GM23338 (cell line): ENCODE data around the gene CCDC178.

Source experiments
- CREB1 ChIP-seq: fragments of 250-450 bp; sonication (Bioruptor Pico); IDR thresholded peaks from 2 replicates; pipeline ENCODE4 v1.5.0; 2020; ENCODE audit warnings: low read depth, mild to moderate bottlenecking, moderate library complexity
- EZH2 ChIP-seq: fragments of 200-600 bp; sonication (generic); IDR thresholded peaks from one replicate; pipeline ENCODE4 v1.8.0; 2017; ENCODE audit warnings: antibody characterized with exemption, mild to moderate bottlenecking, low read depth; ENCODE audit not compliant: unreplicated experiment
- JUNB ChIP-seq: IDR thresholded peaks from one replicate; pipeline ENCODE4 v1.6.1; 2016; ENCODE audit warnings: antibody characterized with exemption; ENCODE audit not compliant: unreplicated experiment
- TF ChIP-seq, protein P1 (sequence below), 2 experiments: fragments of 200-600 bp in 1 of 2; sonication (generic) in 1 of 2; conservative IDR thresholded peaks; 2 replicates each; pipeline versions ENCODE4 v1.5.1 to v1.6.1; 2016 to 2017; ENCODE audit warnings: antibody characterized with exemption in 2 of 2, low read depth in 2 of 2, mild to moderate bottlenecking in 2 of 2, moderate library complexity in 1 of 2

DNA sequence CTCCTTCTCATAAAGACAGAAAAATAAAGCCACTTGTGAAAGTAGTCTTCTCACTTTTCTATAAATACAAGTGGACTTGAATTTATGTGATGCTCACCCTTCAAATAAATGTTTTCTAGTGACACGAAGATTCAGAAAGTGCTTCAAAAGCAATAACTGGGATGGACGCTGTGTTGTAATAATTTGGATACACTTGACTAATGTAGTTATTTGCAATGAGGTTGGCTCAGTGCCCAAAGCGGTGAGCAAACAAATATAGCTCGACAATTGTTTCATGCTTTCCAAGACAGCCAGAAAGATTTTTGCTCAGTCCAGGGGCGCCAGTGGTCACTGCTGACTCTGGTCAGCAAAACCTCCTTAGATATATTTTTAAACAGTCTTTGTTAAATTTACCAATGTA lies 389.1 kb downstream of the CCDC178 start:
- TF ChIP-seq EZH2 (no peak), JUNB (no peak), CREB1 (CRISPR knock-in tag) (no peak)
- TF ChIP-seq, protein P1, sequence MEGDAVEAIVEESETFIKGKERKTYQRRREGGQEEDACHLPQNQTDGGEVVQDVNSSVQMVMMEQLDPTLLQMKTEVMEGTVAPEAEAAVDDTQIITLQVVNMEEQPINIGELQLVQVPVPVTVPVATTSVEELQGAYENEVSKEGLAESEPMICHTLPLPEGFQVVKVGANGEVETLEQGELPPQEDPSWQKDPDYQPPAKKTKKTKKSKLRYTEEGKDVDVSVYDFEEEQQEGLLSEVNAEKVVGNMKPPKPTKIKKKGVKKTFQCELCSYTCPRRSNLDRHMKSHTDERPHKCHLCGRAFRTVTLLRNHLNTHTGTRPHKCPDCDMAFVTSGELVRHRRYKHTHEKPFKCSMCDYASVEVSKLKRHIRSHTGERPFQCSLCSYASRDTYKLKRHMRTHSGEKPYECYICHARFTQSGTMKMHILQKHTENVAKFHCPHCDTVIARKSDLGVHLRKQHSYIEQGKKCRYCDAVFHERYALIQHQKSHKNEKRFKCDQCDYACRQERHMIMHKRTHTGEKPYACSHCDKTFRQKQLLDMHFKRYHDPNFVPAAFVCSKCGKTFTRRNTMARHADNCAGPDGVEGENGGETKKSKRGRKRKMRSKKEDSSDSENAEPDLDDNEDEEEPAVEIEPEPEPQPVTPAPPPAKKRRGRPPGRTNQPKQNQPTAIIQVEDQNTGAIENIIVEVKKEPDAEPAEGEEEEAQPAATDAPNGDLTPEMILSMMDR (conservative IDR thresholded peaks at IDR 0.05; ENCODE audit: low read depth in 2 of 2): no peak
